Measurements from ENCODE around the gene ATXN7L2. TPM values are rescaled to one million over a fixed set of nuclear protein-coding genes. Genes with fewer than 3 reads are reported as not detected.
A peak's percentile ranks its signal among the peaks of the same experiment; 100 is the strongest.

The ATXN7L2 gene
- total and polyA plus RNA-seq, 5 donors from 2014 or later: 4.7 to 13.2 (median 5.7) TPM

- Histone ChIP-seq H3K27me3 (ENCODE audit: control insufficient read depth, insufficient read depth, low read length) (no peaks in the 10 kb centered on the region), H3K4me1 (ENCODE audit: control insufficient read depth, insufficient read depth, low read length, poor library complexity, severe bottlenecking) (peaks cover 3% of the 10 kb centered on the region), H3K27ac (ENCODE audit: insufficient read depth, low read length, poor library complexity, severe bottlenecking) (no peak overlapping the region), H3K9me3 (ENCODE audit: control insufficient read depth in 2 of 2, low read length in 2 of 2) (no peaks in the 10 kb centered on the region), H3K4me3 (ENCODE audit: low read depth, low read length) (no peak overlapping the region), H3K36me3 (ENCODE audit: control insufficient read depth, insufficient read depth, low read length) (no peaks in the 10 kb centered on the region)
- Mint-ChIP-seq H3K4me3 (no peak overlapping the region), H3K27ac (no peak overlapping the region), H3K9me3 (no peaks in the 10 kb centered on the region), H3K4me1 (peaks cover 2 to 9% (median 4%) of the 10 kb centered on the region in 4 donors), H3K36me3 (no peaks in the 10 kb centered on the region), H3K27me3 (peaks cover 4% of the 10 kb centered on the region)
- no peak for ATAC-seq (ENCODE audit: low read depth in 2 of 2)
- DNase-seq: no peak
These were observed 53.9 kb downstream of the ATXN7L2 start for GRCh38 chr1:109537450-109538178.

GRCh38 chr1:109538827-109539555 is 55.3 kb downstream of the ATXN7L2 start:
- no peaks in the 10 kb centered on the region for H3K9me3 ChIP-seq (ENCODE audit: control insufficient read depth in 2 of 2, low read length in 2 of 2)
- H3K4me3 ChIP-seq (ENCODE audit: low read depth, low read length): no peak overlapping the region
- no peaks in the 10 kb centered on the region for H3K36me3 Mint-ChIP-seq
- ATAC-seq (ENCODE audit: low read depth in 2 of 2) (no peak), DNase-seq (no peak)
- H3K36me3 ChIP-seq (ENCODE audit: control insufficient read depth, insufficient read depth, low read length): no peaks in the 10 kb centered on the region
- no peak overlapping the region for H3K27ac ChIP-seq (ENCODE audit: insufficient read depth, low read length, poor library complexity, severe bottlenecking)
- peaks cover 0 to 6% (median 2%) of the 10 kb centered on the region in 4 donors for H3K4me1 Mint-ChIP-seq
- no peaks in the 10 kb centered on the region for H3K9me3 Mint-ChIP-seq
- no peak overlapping the region for H3K27ac Mint-ChIP-seq
- H3K4me3 Mint-ChIP-seq: no peak overlapping the region
- peaks cover 4% of the 10 kb centered on the region for H3K27me3 Mint-ChIP-seq
- H3K27me3 ChIP-seq (ENCODE audit: control insufficient read depth, insufficient read depth, low read length): no peaks in the 10 kb centered on the region
- no peaks in the 10 kb centered on the region for H3K4me1 ChIP-seq (ENCODE audit: control insufficient read depth, insufficient read depth, low read length, poor library complexity, severe bottlenecking)

- Histone ChIP-seq H3K4me1 (ENCODE audit: control insufficient read depth, insufficient read depth, low read length, poor library complexity, severe bottlenecking) (no peaks in the 10 kb centered on the region), H3K27ac (ENCODE audit: insufficient read depth, low read length, poor library complexity, severe bottlenecking) (no peak within 1 kb of the TSS), H3K27me3 (ENCODE audit: control insufficient read depth, insufficient read depth, low read length) (no peaks in the 10 kb centered on the region), H3K36me3 (ENCODE audit: control insufficient read depth, insufficient read depth, low read length) (no peaks in the 10 kb centered on the region), H3K9me3 (ENCODE audit: control insufficient read depth in 2 of 2, low read length in 2 of 2) (no peaks in the 10 kb centered on the region), H3K4me3 (ENCODE audit: low read depth, low read length) (no peak within 1 kb of the TSS)
- H3K4me1 Mint-ChIP-seq: peaks cover 0 to 6% (median 2%) of the 10 kb centered on the region in 4 donors
- ATAC-seq (ENCODE audit: low read depth in 2 of 2) (no peak), DNase-seq (no peak)
- no peaks in the 10 kb centered on the region for H3K36me3 Mint-ChIP-seq
- H3K9me3 Mint-ChIP-seq: no peaks in the 10 kb centered on the region
- H3K4me3 Mint-ChIP-seq: no peak within 1 kb of the TSS
- H3K27me3 Mint-ChIP-seq: peaks cover under 1% of the 10 kb centered on the region
- peak within 1 kb of the TSS in 1 of 3 donors; percentile 26 for H3K27ac Mint-ChIP-seq
These were observed 56.0 kb downstream of the ATXN7L2 start, which contains the start of gene GPR61 for GRCh38 chr1:109539676-109540075. GPR61 (plus strand) TSS chr1:109539872; CDS start chr1:109543023, 3,151 bp downstream.

DNA sequence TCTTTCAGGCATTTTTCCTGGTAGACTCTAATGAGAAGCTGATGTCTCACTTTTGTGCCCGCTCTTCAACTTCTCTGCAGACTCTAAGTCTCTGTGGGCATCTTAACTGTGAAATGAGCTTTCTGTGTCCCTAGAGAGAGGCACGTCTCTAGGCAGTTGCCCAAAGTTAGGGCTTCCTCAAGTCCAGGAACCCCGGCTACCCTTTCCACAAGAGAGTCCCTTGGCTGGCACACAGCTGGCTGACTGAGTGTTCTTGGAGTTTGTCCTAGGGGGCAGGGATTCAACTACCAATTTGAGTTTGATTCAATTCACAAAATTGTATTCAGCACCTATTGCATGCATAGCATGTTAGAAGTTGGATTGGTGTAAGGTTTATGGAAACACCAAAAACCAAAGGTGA is 57.4 kb downstream of the ATXN7L2 start:
- Histone ChIP-seq H3K9me3 (ENCODE audit: control insufficient read depth in 2 of 2, low read length in 2 of 2) (no peaks in the 10 kb centered on the region), H3K27ac (ENCODE audit: insufficient read depth, low read length, poor library complexity, severe bottlenecking) (no peak overlapping the region), H3K4me3 (ENCODE audit: low read depth, low read length) (no peak overlapping the region), H3K36me3 (ENCODE audit: control insufficient read depth, insufficient read depth, low read length) (no peaks in the 10 kb centered on the region), H3K4me1 (ENCODE audit: control insufficient read depth, insufficient read depth, low read length, poor library complexity, severe bottlenecking) (no peaks in the 10 kb centered on the region), H3K27me3 (ENCODE audit: control insufficient read depth, insufficient read depth, low read length) (no peaks in the 10 kb centered on the region)
- H3K27ac Mint-ChIP-seq: no peak overlapping the region
- no peak for ATAC-seq (ENCODE audit: low read depth in 2 of 2)
- H3K9me3 Mint-ChIP-seq: no peaks in the 10 kb centered on the region
- H3K4me1 Mint-ChIP-seq: peaks cover 0 to 8% (median 5%) of the 10 kb centered on the region in 4 donors
- no peaks in the 10 kb centered on the region for H3K27me3 Mint-ChIP-seq
- DNase-seq: no peak
- H3K36me3 Mint-ChIP-seq: no peaks in the 10 kb centered on the region
- H3K4me3 Mint-ChIP-seq: no peak overlapping the region

Other genes starting within 250 kb of the ATXN7L2 start
- gene CELSR2, start 234.4 kb upstream of the ATXN7L2 start, total RNA-seq: 2.5 TPM
- gene CELSR2, start 234.4 kb upstream of the ATXN7L2 start, polyA plus RNA-seq: under 1 TPM; 0.02 to 0.24 (median 0.11) TPM
- 0.74 TPM for gene PSRC1, start 200.8 kb upstream of the ATXN7L2 start, total RNA-seq
- 1 to 10 TPM in 1 of 4 donors, under 1 TPM in 3; 0.14 to 1.0 (median 0.38) TPM for gene PSRC1, start 200.8 kb upstream of the ATXN7L2 start, polyA plus RNA-seq
- not detected for gene MYBPHL, start 176.9 kb upstream of the ATXN7L2 start, total RNA-seq
- not detected for gene MYBPHL, start 176.9 kb upstream of the ATXN7L2 start, polyA plus RNA-seq
- gene SORT1, start 86.0 kb upstream of the ATXN7L2 start, total RNA-seq: 0.86 TPM
- gene SORT1, start 86.0 kb upstream of the ATXN7L2 start, polyA plus RNA-seq: not detected
- 61.5 TPM for gene PSMA5, start 57.5 kb upstream of the ATXN7L2 start, total RNA-seq
- 100 to 1,000 TPM; 121 to 207 (median 153) TPM for gene PSMA5, start 57.5 kb upstream of the ATXN7L2 start, polyA plus RNA-seq
- gene SYPL2, start 17.4 kb upstream of the ATXN7L2 start, total RNA-seq: not detected
- not detected for gene SYPL2, start 17.4 kb upstream of the ATXN7L2 start, polyA plus RNA-seq
- gene CYB561D1, start 10.2 kb downstream of the ATXN7L2 start, total RNA-seq: 30.7 TPM
- gene CYB561D1, start 10.2 kb downstream of the ATXN7L2 start, polyA plus RNA-seq: 10 to 100 TPM; 11.5 to 22.7 (median 18.7) TPM
- 6.6 TPM for gene AMIGO1, start 25.8 kb downstream of the ATXN7L2 start, total RNA-seq
- gene AMIGO1, start 25.8 kb downstream of the ATXN7L2 start, polyA plus RNA-seq: 10 to 100 TPM in 3 of 4 donors, 1 to 10 TPM in 1; 5.2 to 17.1 (median 11.8) TPM
- 0.20 TPM for gene GPR61, start 56.0 kb downstream of the ATXN7L2 start, total RNA-seq
- gene GPR61, start 56.0 kb downstream of the ATXN7L2 start, polyA plus RNA-seq: under 1 TPM in 2 of 4 donors, not detected in 2; 0.43 TPM
- 7.4 TPM for gene GNAI3, start 64.7 kb downstream of the ATXN7L2 start, total RNA-seq
- gene GNAI3, start 64.7 kb downstream of the ATXN7L2 start, polyA plus RNA-seq: 10 to 100 TPM in 2 of 4 donors, 1 to 10 TPM in 2; 9.4 to 10.3 (median 9.9) TPM
- gene GNAT2, start 135.7 kb downstream of the ATXN7L2 start, total RNA-seq: not detected
- gene GNAT2, start 135.7 kb downstream of the ATXN7L2 start, polyA plus RNA-seq: under 1 TPM in 1 of 4 donors, not detected in 3; 0.40 TPM
- gene AMPD2, start 135.9 kb downstream of the ATXN7L2 start, total RNA-seq: 203 TPM
- gene AMPD2, start 135.9 kb downstream of the ATXN7L2 start, polyA plus RNA-seq: 10 to 100 TPM; 23.3 to 30.9 (median 26.7) TPM
- 14.4 TPM for gene GSTM4, start 172.2 kb downstream of the ATXN7L2 start, total RNA-seq
- 10 to 100 TPM in 3 of 4 donors, 1 to 10 TPM in 1; 2.2 to 31.4 (median 17.6) TPM for gene GSTM4, start 172.2 kb downstream of the ATXN7L2 start, polyA plus RNA-seq
- 36.2 TPM for gene GSTM2, start 184.2 kb downstream of the ATXN7L2 start, total RNA-seq
- 10 to 100 TPM in 2 of 4 donors, 1 to 10 TPM in 2; 8.0 to 11.9 (median 10.4) TPM for gene GSTM2, start 184.2 kb downstream of the ATXN7L2 start, polyA plus RNA-seq
- gene GSTM1, start 203.9 kb downstream of the ATXN7L2 start, total RNA-seq: 18.7 TPM
- 100 to 1,000 TPM in 1 of 4 donors, 10 to 100 TPM in 2, not detected in 1; 38.8 to 123 (median 53.4) TPM for gene GSTM1, start 203.9 kb downstream of the ATXN7L2 start, polyA plus RNA-seq
- not detected for gene GSTM5, start 228.3 kb downstream of the ATXN7L2 start, total RNA-seq
- not detected for gene GSTM5, start 228.3 kb downstream of the ATXN7L2 start, polyA plus RNA-seq

Data from CD4-positive, CD25-positive, alpha-beta regulatory T cell (primary cell).